ENCODE results near the gene TCN1. TPM values are rescaled to one million over a fixed set of nuclear protein-coding genes. Genes with fewer than 3 reads are reported as not detected.
A peak's percentile ranks its signal among the peaks of the same experiment; 100 is the strongest.

Gene TCN1
- total and polyA plus RNA-seq, 2 of the 8 experiments (the other 6 are each of a cell fraction or from before 2014, with no cell fraction given), result not detected

DNA sequence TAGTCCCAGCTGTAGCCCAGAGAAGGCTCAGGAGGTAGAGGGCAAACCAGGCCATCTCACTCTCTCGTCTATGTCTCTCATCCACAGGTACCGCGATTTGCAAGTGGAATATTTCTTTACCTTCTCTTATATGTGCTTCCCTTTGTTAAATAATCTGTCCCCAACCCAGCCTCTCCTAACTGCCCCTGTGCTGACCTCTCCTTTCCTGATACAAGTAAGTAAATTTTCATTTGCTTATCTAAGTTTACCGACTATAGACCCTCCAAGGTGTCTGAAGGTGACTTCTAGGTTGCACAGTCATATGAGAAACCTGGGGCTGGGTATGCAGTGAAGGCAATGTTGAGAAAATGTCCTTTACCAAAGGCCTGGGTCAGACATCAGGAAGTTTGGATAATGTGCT, 20.9 kb downstream of the TCN1 start, which contains the start of gene CBLIF:
Gene CBLIF (minus strand): TSS at position 101 of the 400 bp plus-strand sequence. CDS start 46 bp downstream, at position 55.
- Histone ChIP-seq H4K91ac (replicated peaks; ENCODE audit: insufficient read length, low read length) (no peak within 1 kb of the TSS), H3K18ac (ENCODE audit: extremely low read depth, low read length) (no peak within 1 kb of the TSS), H3K56ac (replicated peaks; ENCODE audit: insufficient read length, low read depth, low read length) (no peak within 1 kb of the TSS), H3K79me1 (ENCODE audit: low read depth, low read length) (no peaks in the 10 kb centered on the region), H3K27ac (ENCODE audit: low read depth, low read length) (no peak within 1 kb of the TSS), H2BK15ac (ENCODE audit: low read length) (no peak within 1 kb of the TSS), H3K4me1 (replicated peaks in 1 of 4; ENCODE audit: control insufficient read depth in 3 of 4, insufficient read depth in 4 of 4, low read length in 3 of 4) (peaks cover 0 to 4% (median 2%) of the 10 kb centered on the region in 4 experiments; a peak in 3 of 7 replicates), H3K23me2 (ENCODE audit: low read depth, low read length) (no peaks in the 10 kb centered on the region), H3K4me3 (ENCODE audit: extremely low read depth in 1 of 4, insufficient read depth in 2 of 4, low read depth in 3 of 4, low read length in 4 of 4) (no peak within 1 kb of the TSS), H2BK12ac (ENCODE audit: low read depth, low read length) (no peak within 1 kb of the TSS), H3K9ac (replicated peaks in 1 of 4; ENCODE audit: extremely low read depth in 1 of 4, low read depth in 3 of 4, low read length in 3 of 4) (no peak within 1 kb of the TSS; a peak in 1 of 7 replicates), H2BK120ac (replicated peaks; ENCODE audit: low read depth, low read length) (no peak within 1 kb of the TSS), H3K9me3 (ENCODE audit: insufficient read depth in 2 of 2, low read depth in 1 of 2, low read length in 1 of 2) (0 out of 4 replicates have a peak, but pooled peaks cover 0 to 4% of the 10 kb centered on the region in 2 experiments), H3K79me2 (ENCODE audit: control insufficient read depth in 1 of 2, insufficient read depth in 2 of 2, low read length in 2 of 2) (no peaks in the 10 kb centered on the region), H2BK5ac (ENCODE audit: low read depth, low read length) (peak within 1 kb of the TSS; percentile 60; the same call in 1 of the 2 replicates), H4K5ac (ENCODE audit: insufficient read length, low read depth, low read length) (no peak within 1 kb of the TSS), H4K20me1 (replicated peaks in 1 of 2; ENCODE audit: control insufficient read depth in 1 of 2, insufficient read depth in 2 of 2, low read length in 2 of 2) (no peaks in the 10 kb centered on the region), H3K4me2 (ENCODE audit: insufficient read depth in 1 of 2, low read depth in 2 of 2, low read length in 2 of 2) (no peak within 1 kb of the TSS), H4K8ac (ENCODE audit: extremely low read depth, insufficient read depth, low read length) (no peak within 1 kb of the TSS; the same call in 1 of the 2 replicates), H3K4ac (replicated peaks; ENCODE audit: insufficient read length, low read depth, low read length) (no peak within 1 kb of the TSS), H3K14ac (ENCODE audit: insufficient read length) (no peak within 1 kb of the TSS), H2AFZ (ENCODE audit: low read length) (0 out of 2 replicates have a peak within 1 kb of the TSS, but pooled peaks have one; percentile 5), H3K36me3 (ENCODE audit: control insufficient read depth in 2 of 4, insufficient read depth in 4 of 4, low read length in 3 of 4) (no peaks in the 10 kb centered on the region), H3K23ac (ENCODE audit: insufficient read length) (no peak within 1 kb of the TSS), H2AK5ac (ENCODE audit: low read depth, low read length) (no peak within 1 kb of the TSS), H3K27me3 (replicated peaks in 1 of 4; ENCODE audit: control insufficient read depth in 3 of 4, extremely low read depth in 1 of 4, insufficient read depth in 3 of 4, low read length in 3 of 4) (no peaks in the 10 kb centered on the region), H2BK20ac (ENCODE audit: low read length) (no peak within 1 kb of the TSS)
- WGBS, 2 experiments (ENCODE audit: extremely low coverage in 1 of 2, insufficient coverage in 1 of 2, insufficient read length in 1 of 2, insufficient replicate concordance in 2 of 2, low coverage in 1 of 2, low lambda C conversion rate in 2 of 2, missing lambda C conversion rate in 1 of 2), result 87% methylated on average over 4 of the region's 4 CpGs; no CpG with 5 or more reads in 1 of the 2 experiments
- CTCF ChIA-PET (ENCODE audit: partially characterized antibody), result interaction anchor here (3.6 kb wide), 1 partner anchor 22 kb away, joined by 8 read pairs; no protein-coding TSS in a partner anchor
- no peak for FAIRE-seq
- no peak for DNase-seq (ENCODE audit: low read depth in 1 of 2, low spot score in 2 of 2)
- POLR2A ChIA-PET (ENCODE audit: partially characterized antibody), result no interaction called here
- TF ChIP-seq EZH2 (IDR thresholded peaks at IDR 0.05; ENCODE audit: low read depth, low read length, severe bottlenecking) (no peak), SIN3A (conservative IDR thresholded peaks at IDR 0.05 in 1 of 2, IDR thresholded peaks at IDR 0.05 in 1 of 2; ENCODE audit: low read depth in 1 of 2, low read length in 2 of 2) (no peak), BACH1 (IDR thresholded peaks at IDR 0.05; ENCODE audit: low read length) (no peak), POU5F1 (IDR thresholded peaks at IDR 0.05; ENCODE audit: low read depth, low read length) (no peak), BRCA1 (IDR thresholded peaks at IDR 0.05; ENCODE audit: low read depth, low read length) (no peak), ASH2L (IDR thresholded peaks at IDR 0.05; ENCODE audit: low read length) (no peak), RBBP5 (IDR thresholded peaks at IDR 0.05; ENCODE audit: borderline replicate concordance, low read depth, low read length) (no peak)
- TF ChIP-seq, protein P1, sequence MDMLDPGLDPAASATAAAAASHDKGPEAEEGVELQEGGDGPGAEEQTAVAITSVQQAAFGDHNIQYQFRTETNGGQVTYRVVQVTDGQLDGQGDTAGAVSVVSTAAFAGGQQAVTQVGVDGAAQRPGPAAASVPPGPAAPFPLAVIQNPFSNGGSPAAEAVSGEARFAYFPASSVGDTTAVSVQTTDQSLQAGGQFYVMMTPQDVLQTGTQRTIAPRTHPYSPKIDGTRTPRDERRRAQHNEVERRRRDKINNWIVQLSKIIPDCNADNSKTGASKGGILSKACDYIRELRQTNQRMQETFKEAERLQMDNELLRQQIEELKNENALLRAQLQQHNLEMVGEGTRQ (IDR thresholded peaks at IDR 0.05; ENCODE audit: low read length), result no peak

Data from H1 (cell line).